Stimulated activated CD8-positive, alpha-beta memory T cell treated with anti-CD3 and anti-CD28 coated beads, Interleukin-4, amount 100 ng/mL, for 4 hours (primary cell): ENCODE data around the gene C10orf105.

Source experiments
- DNase-seq, 2 donors: peaks; one replicate each; pipeline ENCODE4 v3.0.0-alpha.2; 2020; ENCODE audit warnings: low read depth in 2 of 2, low spot score in 1 of 2

The C10orf105 gene

GRCh38 chr10:71719464-71720201, at the start of gene C10orf105:
C10orf105 (minus strand) TSS chr10:71719778; CDS start chr10:71716337, 3,441 bp downstream.
- DNase-seq = no peak

GRCh38 chr10:71767420-71768035, 48.0 kb upstream of the C10orf105 start:
- DNase-seq = no peak

- DNase-seq = no peak
Measured at GRCh38 chr10:71766717-71767419, 47.3 kb upstream of the C10orf105 start.

- DNase-seq = no peak
Measured at GRCh38 chr10:71765906-71766716, 46.5 kb upstream of the C10orf105 start.

GRCh38 chr10:71765176-71765904, 45.8 kb upstream of the C10orf105 start:
- DNase-seq = no peak

GRCh38 chr10:71763352-71764127, 44.0 kb upstream of the C10orf105 start:
- no peak for DNase-seq

- no peak for DNase-seq
Measured at GRCh38 chr10:71762324-71762723, 42.7 kb upstream of the C10orf105 start.

- DNase-seq = no peak
Measured at GRCh38 chr10:71761541-71762113, 42.0 kb upstream of the C10orf105 start.

- DNase-seq = peak in 1 of 2 donors; percentile 57
Measured at GRCh38 chr10:71761105-71761511, 41.5 kb upstream of the C10orf105 start.

- no peak for DNase-seq
Measured at GRCh38 chr10:71757399-71757922, 37.9 kb upstream of the C10orf105 start.

GRCh38 chr10:71756311-71757191, 37.0 kb upstream of the C10orf105 start:
- DNase-seq = no peak

- DNase-seq = no peak
Measured at GRCh38 chr10:71755179-71755879, 35.8 kb upstream of the C10orf105 start.

- no peak for DNase-seq
Measured at GRCh38 chr10:71754562-71754961, 35.0 kb upstream of the C10orf105 start.

GRCh38 chr10:71753960-71754505, 34.5 kb upstream of the C10orf105 start:
- no peak for DNase-seq

GRCh38 chr10:71753091-71753959, 33.7 kb upstream of the C10orf105 start:
- no peak for DNase-seq

GRCh38 chr10:71752391-71753090, 33.0 kb upstream of the C10orf105 start:
- no peak for DNase-seq
